Ishikawa (cell line): ENCODE measurements around the gene TBC1D1.

ENCODE experiments used
- CEBPB ChIP-seq: IDR thresholded peaks from 2 replicates; pipeline ENCODE4 v1.6.1; 2012
- CREB1 ChIP-seq: IDR thresholded peaks from 2 replicates; pipeline ENCODE4 v1.6.1; 2012; ENCODE audit warnings: low read depth
- EGR1 ChIP-seq: IDR thresholded peaks from 2 replicates; pipeline ENCODE4 v1.6.1; 2012
- EP300 ChIP-seq: IDR thresholded peaks from 2 replicates; pipeline ENCODE4 v1.6.1; 2012; ENCODE audit warnings: borderline replicate concordance
- FOXM1 ChIP-seq: IDR thresholded peaks from 2 replicates; pipeline ENCODE4 v1.6.1; 2012; ENCODE audit warnings: low read depth, borderline replicate concordance
- MAX ChIP-seq: IDR thresholded peaks from 2 replicates; pipeline ENCODE4 v1.6.1; 2012
- NFIC ChIP-seq: IDR thresholded peaks from 2 replicates; pipeline ENCODE4 v1.6.1; 2012
- RAD21 ChIP-seq: IDR thresholded peaks from 2 replicates; pipeline ENCODE4 v1.6.1; 2012; ENCODE audit warnings: low read depth
- REST ChIP-seq: IDR thresholded peaks from 2 replicates; pipeline ENCODE4 v1.6.1; 2012; ENCODE audit warnings: low read depth, mild to moderate bottlenecking
- TAF1 ChIP-seq: IDR thresholded peaks from 2 replicates; pipeline ENCODE4 v1.6.1; 2012; ENCODE audit warnings: low read depth, mild to moderate bottlenecking
- TCF12 ChIP-seq: IDR thresholded peaks from 2 replicates; pipeline ENCODE4 v1.6.1; 2012; ENCODE audit warnings: low read depth
- TEAD4 ChIP-seq: IDR thresholded peaks from 2 replicates; pipeline ENCODE4 v1.6.1; 2012
- YY1 ChIP-seq: IDR thresholded peaks from 2 replicates; pipeline ENCODE4 v1.6.1; 2012; ENCODE audit warnings: low read depth
- ZBTB7A ChIP-seq: IDR thresholded peaks from 2 replicates; pipeline ENCODE4 v1.6.1; 2012; ENCODE audit warnings: low read depth
- TF ChIP-seq, protein P1 (sequence below): IDR thresholded peaks from 2 replicates; pipeline ENCODE4 v1.6.1; 2012

TBC1D1 gene

GRCh38 chr4:38077791-38078489 is 187.1 kb downstream of the TBC1D1 start:
- no peak for TF ChIP-seq RAD21

- TF ChIP-seq MAX (no peak), RAD21 (no peak), CREB1 (no peak), YY1 (no peak), EGR1 (no peak)
- TF ChIP-seq, protein P1, sequence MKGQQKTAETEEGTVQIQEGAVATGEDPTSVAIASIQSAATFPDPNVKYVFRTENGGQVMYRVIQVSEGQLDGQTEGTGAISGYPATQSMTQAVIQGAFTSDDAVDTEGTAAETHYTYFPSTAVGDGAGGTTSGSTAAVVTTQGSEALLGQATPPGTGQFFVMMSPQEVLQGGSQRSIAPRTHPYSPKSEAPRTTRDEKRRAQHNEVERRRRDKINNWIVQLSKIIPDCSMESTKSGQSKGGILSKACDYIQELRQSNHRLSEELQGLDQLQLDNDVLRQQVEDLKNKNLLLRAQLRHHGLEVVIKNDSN: no peak
These were observed 187.9 kb downstream of the TBC1D1 start for GRCh38 chr4:38078590-38079421.

DNA sequence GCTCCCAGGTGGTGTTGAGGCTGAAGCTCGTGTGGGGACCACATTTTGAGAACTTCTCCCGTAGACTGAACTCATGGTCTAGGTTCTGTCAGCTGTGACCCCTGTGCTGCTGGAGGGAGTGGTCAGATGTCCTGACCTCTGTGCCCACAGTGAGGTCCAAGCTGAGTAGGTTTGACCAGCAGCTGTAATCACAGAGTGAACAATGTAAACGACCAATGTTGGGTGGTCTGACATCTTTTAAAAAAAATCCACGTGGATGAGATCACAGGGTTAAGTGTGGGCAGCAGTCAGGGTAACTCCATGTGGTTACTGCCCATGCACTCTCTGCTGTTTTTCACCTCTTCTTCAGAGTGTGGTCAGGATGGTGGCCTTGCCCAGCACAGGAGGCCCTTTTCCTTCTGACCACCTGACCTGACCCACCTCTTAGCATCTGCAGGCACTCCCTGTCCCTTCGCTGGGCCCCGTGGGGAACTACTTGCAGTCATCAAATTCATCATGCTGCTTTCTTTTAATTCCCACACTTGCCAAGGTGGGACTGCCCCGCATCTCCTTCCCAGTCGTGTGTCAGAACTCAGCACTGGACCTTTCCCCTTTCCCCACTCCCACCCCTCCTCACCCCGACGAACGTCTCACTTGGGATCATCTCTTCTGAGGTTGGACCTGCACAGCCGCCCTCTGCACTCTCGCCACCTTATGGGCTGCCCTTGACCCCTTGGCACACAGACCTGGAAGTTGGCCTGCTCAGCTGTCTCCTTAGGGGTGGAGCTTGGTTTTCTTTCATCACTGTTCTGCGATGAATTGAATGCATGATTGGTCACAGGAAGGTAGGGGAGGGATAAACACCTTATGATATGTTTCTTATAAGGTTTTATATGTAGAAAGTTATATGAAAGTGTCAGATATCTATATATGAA is 189.4 kb downstream of the TBC1D1 start:
- no peak for TF ChIP-seq RAD21
- TF ChIP-seq NFIC: no peak

DNA sequence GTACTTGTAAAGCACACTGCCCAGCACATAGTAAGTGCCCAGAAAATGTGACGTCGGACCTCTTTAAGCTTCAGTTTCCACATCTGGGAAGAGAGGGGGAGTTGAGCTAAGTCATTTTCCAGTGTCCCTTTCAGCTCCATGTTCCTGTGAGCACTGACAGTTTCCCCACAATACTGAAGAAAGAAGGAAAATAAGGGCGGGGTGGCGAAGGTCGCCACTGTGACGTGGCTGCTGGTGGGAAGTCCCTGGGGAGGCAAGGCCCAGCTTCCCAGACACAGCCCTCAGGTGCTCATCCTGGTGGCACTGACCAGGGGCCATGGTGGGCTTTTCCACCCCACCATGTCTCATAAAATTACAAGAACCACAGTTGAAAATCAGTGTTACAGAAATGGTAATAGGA is 191.1 kb downstream of the TBC1D1 start:
- TF ChIP-seq EP300: no peak
- TF ChIP-seq TAF1: no peak
- TF ChIP-seq TEAD4: no peak
- no peak for TF ChIP-seq TCF12
- TF ChIP-seq CEBPB: no peak
- TF ChIP-seq EGR1: no peak
- no peak for TF ChIP-seq NFIC
- no peak for TF ChIP-seq RAD21
- no peak for TF ChIP-seq REST
- TF ChIP-seq YY1: no peak
- TF ChIP-seq MAX: no peak
- no peak for TF ChIP-seq ZBTB7A
- TF ChIP-seq FOXM1: no peak
- TF ChIP-seq CREB1: no peak
- TF ChIP-seq, protein P1: no peak

DNA sequence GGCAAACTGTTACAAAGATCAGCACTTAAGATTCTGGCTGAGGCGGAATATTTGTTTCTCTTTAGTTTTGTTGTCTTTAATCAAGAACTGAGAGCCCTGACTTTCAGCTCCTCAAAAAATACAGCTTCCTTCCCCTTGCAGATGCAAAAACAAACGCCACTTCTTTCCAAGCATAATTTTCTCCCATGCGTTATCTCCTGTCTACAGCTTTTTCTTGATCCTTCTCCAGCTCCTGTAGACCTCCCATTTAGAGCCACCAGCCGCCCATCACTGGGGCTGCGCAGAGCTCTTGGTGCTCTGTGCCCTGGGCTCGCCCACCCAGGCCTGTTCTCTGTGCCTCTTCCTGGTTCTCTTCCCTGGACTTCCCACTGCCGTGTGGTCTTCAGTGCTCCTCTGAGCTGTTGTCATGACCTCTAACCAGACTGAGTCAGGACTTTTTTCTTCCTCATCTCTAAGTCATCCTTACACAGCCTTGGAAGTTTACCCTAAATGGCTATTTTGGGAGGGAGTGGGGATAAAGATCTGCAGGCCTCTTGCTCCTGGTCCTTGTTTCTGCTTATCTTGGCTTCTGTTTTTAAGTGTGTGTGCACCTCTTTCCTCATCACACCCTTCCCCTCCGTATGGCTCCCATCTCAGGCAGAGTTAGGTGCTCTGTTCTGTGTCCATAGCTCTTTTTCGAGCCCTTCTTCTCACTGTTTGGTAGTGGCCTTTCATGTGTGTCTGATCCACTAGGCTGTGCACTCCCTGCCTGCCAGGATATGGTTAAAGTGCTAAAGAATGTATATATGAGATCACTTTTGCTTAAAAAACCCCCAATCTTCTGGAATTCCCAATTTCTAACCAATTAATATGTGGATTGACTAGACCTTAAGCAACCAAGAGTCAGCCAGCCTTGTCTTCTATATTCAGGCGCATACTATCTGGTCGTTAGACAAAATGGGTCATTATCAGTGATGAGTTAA is 191.8 kb downstream of the TBC1D1 start:
- TF ChIP-seq, protein P1: no peak
- no peak for TF ChIP-seq FOXM1
- no peak for TF ChIP-seq ZBTB7A
- no peak for TF ChIP-seq TCF12
- no peak for TF ChIP-seq EGR1
- TF ChIP-seq CREB1: no peak

- no peak for TF ChIP-seq EGR1
- TF ChIP-seq FOXM1: no peak
- no peak for TF ChIP-seq TEAD4
- no peak for TF ChIP-seq TCF12
- TF ChIP-seq NFIC: no peak
- no peak for TF ChIP-seq TAF1
- TF ChIP-seq REST: no peak
- TF ChIP-seq YY1: no peak
- no peak for TF ChIP-seq ZBTB7A
- TF ChIP-seq MAX: no peak
- no peak for TF ChIP-seq RAD21
- TF ChIP-seq, protein P1: no peak
- no peak for TF ChIP-seq EP300
- TF ChIP-seq CEBPB: no peak
- no peak for TF ChIP-seq CREB1
These were observed 194.2 kb downstream of the TBC1D1 start for GRCh38 chr4:38084877-38085711.
